OCI-LY7 (cell line): Measurements from ENCODE around the gene SNX9. TPM values are rescaled to one million over a fixed set of nuclear protein-coding genes. Genes with fewer than 3 reads are reported as not detected.

Experiments used
- BruUV-seq: library from RNA; stranded (reverse); fragments of 400-500 nt; replicated peaks from 2 replicates; lab custom pipeline; 2021; lab: Mats Ljungman, UMichigan
- CTCF ChIA-PET: fragments of 300-600 bp; sonication (Branson Sonifier 250); formaldehyde crosslinking; loops from one replicate; lab custom pipeline; 2022; ENCODE audit warnings: antibody characterized with exemption; ENCODE audit not compliant: unreplicated experiment; lab: Charles Lee
- POLR2A ChIA-PET: fragments of 300-600 bp; sonication (Branson Sonifier 250); formaldehyde crosslinking; loops from one replicate; lab custom pipeline; 2022; ENCODE audit warnings: antibody characterized with exemption; lab: Charles Lee
- DNase-seq: peaks from one replicate; pipeline ENCODE4 v3.0.0-alpha.2; 2015; ENCODE audit warnings: low spot score
- H2AFZ ChIP-seq: fragments of 200-600 bp; sonication (generic), shearing (Covaris generic); 2 replicates; pipeline ENCODE4 v1.6.1; 2014; ENCODE audit warnings: mild to moderate bottlenecking, antibody characterized with exemption, low read length, moderate library complexity
- H3K27ac ChIP-seq: fragments of 200-600 bp; sonication (generic); 2 replicates; pipeline ENCODE4 v1.5.1; 2014; ENCODE audit warnings: mixed run types, low read depth, mild to moderate bottlenecking, moderate library complexity, low read length, inconsistent platforms; ENCODE audit not compliant: poor library complexity, severe bottlenecking
- H3K36me3 ChIP-seq: fragments of 200-600 bp; sonication (generic); 2 replicates; pipeline ENCODE4 v1.6.1; 2014; ENCODE audit warnings: mild to moderate bottlenecking, antibody characterized with exemption, low read length, moderate library complexity, mixed read lengths; ENCODE audit not compliant: insufficient read depth
- H3K4me1 ChIP-seq: fragments of 200-600 bp; sonication (generic); 2 replicates; pipeline ENCODE4 v1.5.1; 2014; ENCODE audit warnings: mild to moderate bottlenecking, low read length; ENCODE audit not compliant: insufficient read depth, poor library complexity, severe bottlenecking
- H3K4me2 ChIP-seq: fragments of 200-600 bp; sonication (generic); 2 replicates; pipeline ENCODE4 v1.6.1; 2014; ENCODE audit warnings: mild to moderate bottlenecking, low read length
- H3K4me3 ChIP-seq: fragments of 200-600 bp; sonication (generic); 2 replicates; pipeline ENCODE4 v1.5.1; 2014; ENCODE audit warnings: mild to moderate bottlenecking, low read depth, low read length; ENCODE audit not compliant: poor library complexity, severe bottlenecking
- H3K79me2 ChIP-seq: fragments of 200-600 bp; sonication (generic); 2 replicates; pipeline ENCODE4 v1.6.1; 2016; ENCODE audit warnings: low read depth, mild to moderate bottlenecking, low read length, moderate library complexity, mixed read lengths; ENCODE audit not compliant: insufficient read depth
- H3K9me2 ChIP-seq: fragments of 200-600 bp; sonication (generic); 2 replicates; pipeline ENCODE4 v1.6.1; 2016; ENCODE audit warnings: mild to moderate bottlenecking, low read length, mixed read lengths; ENCODE audit not compliant: insufficient read depth
- H3K9me3 ChIP-seq: fragments of 200-600 bp; sonication (generic); 2 replicates; pipeline ENCODE4 v1.6.1; 2014; ENCODE audit warnings: mild to moderate bottlenecking, mixed run types, low read length, mixed read lengths
- H4K20me1 ChIP-seq: fragments of 200-600 bp; sonication (generic); 2 replicates; pipeline ENCODE4 v1.6.1; 2014; ENCODE audit warnings: mild to moderate bottlenecking, antibody characterized with exemption, low read length, moderate library complexity, mixed read lengths; ENCODE audit not compliant: insufficient read depth
- EZH2phosphoT487 ChIP-seq: fragments of 200-600 bp; sonication (generic); IDR thresholded peaks from 2 replicates; pipeline ENCODE4 v1.6.1; 2018; ENCODE audit warnings: low read depth, borderline replicate concordance, mild to moderate bottlenecking, mixed run types, antibody characterized with exemption, low read length, moderate library complexity, mixed read lengths
- intact Hi-C: fragments of 100-400 bp; cut with micrococcal nuclease; formaldehyde crosslinking; loops from one replicate; pipeline ENCODE4 v1.10.0; 2022; ENCODE audit not compliant: unreplicated experiment
- total RNA-seq, 2 experiments: library from RNA; depleted of rRNA in 1 of 2; stranded (reverse); fragments of >200 nt in 1 of 2; shearing (Covaris generic) in 1 of 2; gene quantifications; 2 replicates each; pipeline ENCODE4 v1.2.3, GENCODE V29; 2014 to 2022
- TF ChIP-seq, protein P1 (sequence below): fragments of 200-600 bp; sonication (generic); conservative IDR thresholded peaks from 2 replicates; pipeline ENCODE4 v1.5.1; 2014; ENCODE audit warnings: mild to moderate bottlenecking, antibody characterized with exemption, low read length, moderate library complexity, mixed read lengths

The SNX9 gene
- total RNA-seq, 2 experiments from 2014 or later, result not detected

DNA sequence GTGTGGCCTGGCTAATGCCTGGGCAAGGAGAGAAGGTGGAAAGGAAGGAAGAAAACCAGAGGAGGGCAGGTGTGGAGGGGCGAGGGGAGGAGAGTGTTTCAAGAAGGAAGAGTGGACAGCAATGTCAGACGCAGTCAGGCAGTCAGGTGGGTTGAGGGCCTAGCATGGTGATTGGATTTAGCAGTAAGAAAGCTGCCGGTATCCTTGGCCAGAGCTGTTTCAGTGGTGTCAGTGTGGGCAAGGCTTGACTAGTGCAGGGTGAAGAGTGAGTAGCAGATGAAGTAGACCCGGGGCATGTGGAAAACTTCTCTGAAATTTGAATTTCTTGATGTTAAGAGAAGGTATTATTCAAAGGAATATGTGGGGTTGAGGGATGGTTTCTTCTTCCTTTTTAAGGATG is 27.0 kb downstream of the SNX9 start:
- DNase-seq, result no peak
- TF ChIP-seq EZH2phosphoT487, result no peak
- TF ChIP-seq, protein P1, sequence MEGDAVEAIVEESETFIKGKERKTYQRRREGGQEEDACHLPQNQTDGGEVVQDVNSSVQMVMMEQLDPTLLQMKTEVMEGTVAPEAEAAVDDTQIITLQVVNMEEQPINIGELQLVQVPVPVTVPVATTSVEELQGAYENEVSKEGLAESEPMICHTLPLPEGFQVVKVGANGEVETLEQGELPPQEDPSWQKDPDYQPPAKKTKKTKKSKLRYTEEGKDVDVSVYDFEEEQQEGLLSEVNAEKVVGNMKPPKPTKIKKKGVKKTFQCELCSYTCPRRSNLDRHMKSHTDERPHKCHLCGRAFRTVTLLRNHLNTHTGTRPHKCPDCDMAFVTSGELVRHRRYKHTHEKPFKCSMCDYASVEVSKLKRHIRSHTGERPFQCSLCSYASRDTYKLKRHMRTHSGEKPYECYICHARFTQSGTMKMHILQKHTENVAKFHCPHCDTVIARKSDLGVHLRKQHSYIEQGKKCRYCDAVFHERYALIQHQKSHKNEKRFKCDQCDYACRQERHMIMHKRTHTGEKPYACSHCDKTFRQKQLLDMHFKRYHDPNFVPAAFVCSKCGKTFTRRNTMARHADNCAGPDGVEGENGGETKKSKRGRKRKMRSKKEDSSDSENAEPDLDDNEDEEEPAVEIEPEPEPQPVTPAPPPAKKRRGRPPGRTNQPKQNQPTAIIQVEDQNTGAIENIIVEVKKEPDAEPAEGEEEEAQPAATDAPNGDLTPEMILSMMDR, result no peak
- no peak overlapping the region for H3K27ac ChIP-seq
- H3K9me3 ChIP-seq, result peaks cover 9% of the 10 kb centered on the region; the same call in 1 of the 2 replicates
- H3K4me2 ChIP-seq, result no peak overlapping the region
- no TSS peak for BruUV-seq
- intact Hi-C loops, result no loop called here
- no peaks in the 10 kb centered on the region for H3K79me2 ChIP-seq
- POLR2A ChIA-PET, result no interaction called here
- H3K9me2 ChIP-seq, result no peaks in the 10 kb centered on the region
- no peak overlapping the region for H2AFZ ChIP-seq
- no peaks in the 10 kb centered on the region for H4K20me1 ChIP-seq
- H3K4me3 ChIP-seq, result no peak overlapping the region
- CTCF ChIA-PET, result no interaction called here
- H3K36me3 ChIP-seq, result no peaks in the 10 kb centered on the region
- H3K4me1 ChIP-seq, result no peaks in the 10 kb centered on the region

DNA sequence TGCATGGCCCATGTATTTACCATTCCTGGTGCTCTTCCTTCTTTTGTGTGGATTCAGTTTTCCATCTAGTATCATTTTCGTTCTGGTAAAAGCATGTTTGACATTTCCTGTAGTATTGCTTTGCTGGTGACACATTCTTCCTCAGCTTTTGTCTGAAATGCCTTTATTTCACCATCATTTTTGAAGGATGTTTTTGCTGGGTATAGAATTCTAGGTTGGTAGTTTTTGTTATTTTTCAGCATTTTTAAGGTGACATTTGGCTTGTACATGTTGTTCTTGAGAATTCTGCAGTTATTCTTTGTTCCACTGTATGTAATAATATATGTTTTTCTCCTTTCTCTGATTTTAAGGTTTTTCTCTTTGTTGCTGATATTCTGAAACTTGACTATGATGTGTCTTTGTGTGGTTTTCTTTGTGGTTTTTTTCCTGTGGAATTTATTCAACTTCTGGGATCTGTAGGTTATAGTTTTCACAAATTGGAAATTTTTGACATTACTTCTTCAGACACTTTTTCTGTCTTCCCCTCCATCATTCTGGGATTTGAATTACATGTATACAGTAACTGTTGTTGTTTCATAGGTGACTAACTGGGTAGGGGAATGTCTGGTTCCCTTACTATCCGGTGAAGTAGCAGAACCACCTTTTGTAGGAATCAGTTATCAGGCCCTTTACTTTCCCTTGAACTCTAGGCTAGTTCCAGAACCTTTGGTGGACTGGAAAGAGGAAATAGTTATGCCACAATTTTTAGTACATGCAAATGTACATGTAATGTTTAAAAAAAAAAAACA is 30.2 kb downstream of the SNX9 start:
- no peak for DNase-seq
- Histone ChIP-seq H3K4me1 (no peaks in the 10 kb centered on the region), H3K9me2 (no peaks in the 10 kb centered on the region), H4K20me1 (no peaks in the 10 kb centered on the region), H3K36me3 (no peaks in the 10 kb centered on the region), H2AFZ (no peak overlapping the region), H3K79me2 (no peaks in the 10 kb centered on the region), H3K9me3 (peaks cover 9% of the 10 kb centered on the region; the same call in 1 of the 2 replicates), H3K4me3 (no peak overlapping the region), H3K4me2 (no peak overlapping the region), H3K27ac (no peak overlapping the region)
- no TSS peak for BruUV-seq
- ChIA-PET CTCF (no interaction called here), POLR2A (no interaction called here)
- intact Hi-C loops, result no loop called here
- TF ChIP-seq, protein P1, result no peak
- TF ChIP-seq EZH2phosphoT487, result no peak

DNA sequence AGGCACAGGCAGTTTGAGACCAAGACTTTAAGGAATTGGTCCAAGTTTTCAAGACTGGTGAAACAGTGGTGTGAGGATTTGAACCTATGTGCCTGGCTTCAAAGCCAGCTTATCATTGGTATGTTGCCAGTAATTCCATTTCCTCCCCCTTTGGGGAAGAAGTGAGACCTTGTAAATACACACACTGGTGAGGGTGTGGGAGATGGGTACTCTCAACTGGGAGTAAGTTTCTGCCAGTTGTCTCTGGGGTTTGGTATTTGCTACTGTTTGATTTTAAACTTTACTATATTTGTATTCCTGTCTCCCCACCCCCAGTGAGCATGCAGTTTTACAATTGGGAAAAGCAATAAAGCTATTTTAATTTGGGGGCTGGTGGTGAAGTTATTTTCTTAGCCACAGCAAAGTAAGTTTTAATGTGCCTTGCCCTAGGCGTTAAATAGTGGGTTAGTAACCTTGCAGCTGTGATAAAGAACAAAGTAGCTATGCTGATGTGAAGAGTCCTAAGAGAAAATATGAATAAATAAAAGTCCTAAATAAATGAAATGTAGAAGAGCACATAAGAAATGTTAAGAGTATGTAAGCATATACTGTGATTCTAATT is 31.0 kb downstream of the SNX9 start:
- ChIA-PET CTCF (no interaction called here), POLR2A (no interaction called here)
- Histone ChIP-seq H3K9me3 (peaks cover 9% of the 10 kb centered on the region; the same call in 1 of the 2 replicates), H3K4me3 (no peak overlapping the region), H3K36me3 (no peaks in the 10 kb centered on the region), H3K27ac (no peak overlapping the region), H3K9me2 (no peaks in the 10 kb centered on the region), H3K79me2 (no peaks in the 10 kb centered on the region), H3K4me2 (no peak overlapping the region), H4K20me1 (no peaks in the 10 kb centered on the region), H2AFZ (no peak overlapping the region), H3K4me1 (no peaks in the 10 kb centered on the region)
- no peak for DNase-seq
- no TSS peak for BruUV-seq
- TF ChIP-seq, protein P1, result no peak
- TF ChIP-seq EZH2phosphoT487, result no peak
- intact Hi-C loops, result no loop called here
